Left forelimb (tissue), 1 donor: ENCODE measurements around the gene ZFAND3.
"Not testable (repeated sequence)": the region's sequence is repeated elsewhere in the genome, so short reads cannot be mapped to it uniquely, and the experiment has no call there.

ENCODE experiments used
- DNase-seq: peaks from one replicate; pipeline ENCODE4 v3.0.0-alpha.2; 2018; ENCODE audit warnings: low spot score

The ZFAND3 gene

DNA sequence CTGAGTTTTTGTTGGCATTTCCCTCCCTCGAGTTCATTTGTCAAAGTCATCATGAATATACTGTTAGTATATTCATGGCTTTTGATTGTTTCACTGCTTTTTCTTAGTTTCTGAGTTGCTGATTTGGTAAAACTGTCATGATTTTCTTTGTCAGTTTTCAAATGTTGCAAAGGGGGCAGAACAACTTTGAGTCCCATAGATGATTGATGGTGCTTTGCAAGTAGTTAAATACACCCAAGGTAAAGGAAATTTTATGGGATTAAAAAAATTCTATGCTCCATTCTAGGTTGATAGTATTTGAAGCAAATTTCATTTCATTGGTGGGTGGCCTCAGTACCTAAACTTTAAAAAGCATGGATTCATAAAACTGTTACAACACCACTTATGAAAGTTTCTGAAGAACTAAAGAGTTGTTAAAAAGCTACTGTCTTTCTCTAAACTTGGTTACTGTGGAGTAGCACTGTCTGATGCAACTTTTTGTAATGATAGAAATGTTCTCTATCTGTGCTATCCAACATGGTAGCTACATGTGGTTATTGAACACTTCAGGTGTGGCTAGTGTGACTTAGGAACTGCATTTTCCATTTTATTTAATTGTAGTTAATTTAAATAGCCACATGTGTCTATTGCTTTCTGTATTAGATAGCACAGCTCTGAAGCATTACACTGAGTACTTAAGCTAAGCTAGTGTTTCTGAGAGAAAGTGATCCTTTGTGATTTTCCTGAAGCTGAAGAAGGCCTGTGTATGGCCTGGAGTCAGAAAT lies 153.6 kb downstream of the ZFAND3 start:
- DNase-seq = no peak

DNA sequence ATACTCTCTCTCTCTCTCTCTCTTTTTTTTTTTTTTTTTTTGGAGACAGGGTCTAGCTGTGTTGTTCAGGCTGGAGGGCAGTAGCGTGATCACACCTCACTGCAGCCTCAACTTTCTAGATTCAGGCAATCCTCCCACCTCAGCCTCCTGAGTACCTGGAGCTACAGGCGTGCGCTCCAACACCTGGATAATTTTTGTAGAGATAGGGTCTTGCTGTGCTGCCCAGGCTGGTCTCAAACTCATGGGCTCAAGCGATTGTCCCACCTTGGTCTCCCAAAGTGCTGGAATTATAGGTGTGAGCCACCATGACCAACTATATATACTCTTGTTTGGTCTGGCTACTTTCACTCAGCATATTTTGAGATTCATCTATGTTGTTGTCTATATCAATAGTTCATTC lies 154.9 kb downstream of the ZFAND3 start:
- no peak for DNase-seq

DNA sequence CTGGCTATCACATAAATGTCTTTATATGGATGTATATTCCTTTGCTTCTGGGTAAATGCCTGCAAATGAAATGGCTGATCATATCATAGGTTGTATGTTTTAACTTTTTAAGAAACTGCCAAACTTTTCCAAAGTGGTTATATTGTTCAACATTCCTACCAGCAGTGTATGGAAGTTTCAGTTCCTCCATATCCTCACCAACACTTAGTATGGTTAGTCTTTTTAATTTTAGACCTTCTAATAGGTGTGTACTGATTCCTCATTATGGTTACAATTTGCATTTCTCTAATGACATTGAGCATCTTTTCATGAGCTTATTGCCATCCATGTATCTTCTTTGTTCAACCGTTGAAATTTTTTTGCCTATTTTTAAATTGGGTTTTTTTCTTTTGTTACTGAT lies 155.4 kb downstream of the ZFAND3 start:
- DNase-seq = no peak

DNA sequence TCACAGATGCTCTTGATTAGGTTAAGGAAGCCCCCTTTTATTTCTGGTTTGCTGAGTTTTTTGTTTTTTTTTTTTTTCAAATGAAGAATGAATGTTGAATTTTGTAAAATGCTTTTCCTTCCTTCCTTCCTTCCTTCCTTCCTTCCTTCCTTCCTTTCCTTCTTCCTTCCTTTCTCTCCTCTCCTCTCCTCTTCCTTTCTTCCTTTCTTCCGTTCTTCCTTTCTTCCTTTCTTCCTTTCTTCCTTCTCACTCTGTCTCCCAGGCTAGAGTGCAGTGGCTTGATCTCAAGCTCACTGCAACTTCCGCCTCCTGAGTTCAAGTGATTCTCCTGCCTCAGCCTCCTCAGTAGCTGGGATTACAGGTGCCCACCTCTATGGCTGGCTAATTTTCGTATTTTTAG lies 158.2 kb downstream of the ZFAND3 start:
- no peak for DNase-seq

DNA sequence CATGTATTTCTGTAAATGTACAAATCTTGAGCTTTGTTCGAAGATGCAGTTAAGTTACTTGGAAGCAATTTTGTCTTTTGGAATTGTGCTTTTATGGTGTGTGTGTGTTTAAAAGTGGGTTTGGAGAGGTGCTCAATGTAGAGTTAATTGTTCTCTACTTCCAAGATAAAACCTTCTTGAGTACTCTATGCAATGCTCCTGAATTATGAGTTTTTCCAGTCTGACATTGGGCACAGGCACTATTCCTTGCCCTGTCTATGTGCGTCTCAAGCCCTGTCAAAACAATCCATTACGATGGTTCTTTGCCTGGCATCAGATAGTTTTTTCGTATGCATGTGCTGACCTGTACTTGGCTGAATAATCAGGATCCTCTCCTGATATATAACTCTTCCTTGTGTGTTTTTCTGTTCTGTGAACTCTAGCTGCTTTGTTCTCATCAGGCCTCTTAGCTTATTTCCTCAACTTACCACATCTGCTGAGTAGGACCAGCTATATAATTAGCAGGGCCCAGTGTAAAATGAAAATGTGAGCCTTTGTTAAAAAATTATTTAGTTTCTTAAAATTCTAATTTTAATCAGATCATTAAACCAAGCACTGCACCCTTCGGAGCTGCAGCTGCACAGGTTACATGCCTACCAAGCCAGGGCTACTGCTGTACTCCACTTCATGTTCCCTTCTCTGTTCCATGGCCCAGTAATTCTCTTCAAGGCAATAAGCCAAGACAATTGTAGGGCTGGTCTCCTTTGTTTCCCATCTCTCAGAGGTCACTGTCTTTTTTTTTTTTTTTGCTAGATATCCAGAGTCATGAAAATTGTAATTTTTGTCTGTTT lies 160.1 kb downstream of the ZFAND3 start:
- DNase-seq = no peak

DNA sequence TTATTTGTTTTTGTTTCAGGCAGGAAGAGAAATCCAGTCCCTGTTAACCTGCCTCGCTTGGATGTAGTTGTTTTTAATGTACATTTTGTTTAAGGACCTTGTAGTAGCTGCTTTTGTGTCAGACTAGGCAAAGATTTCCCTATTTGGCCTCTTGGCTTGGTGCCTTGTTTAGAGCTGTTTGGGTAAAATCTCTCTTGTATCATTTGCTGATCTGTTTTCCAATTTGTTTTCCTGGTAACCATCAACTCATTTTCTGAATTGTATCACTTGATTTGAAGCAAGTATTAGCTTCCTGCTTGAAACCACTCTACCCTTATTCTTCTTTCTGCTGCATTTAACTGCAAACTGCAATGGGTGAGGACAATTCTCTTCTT lies 160.7 kb downstream of the ZFAND3 start:
- no peak for DNase-seq

DNA sequence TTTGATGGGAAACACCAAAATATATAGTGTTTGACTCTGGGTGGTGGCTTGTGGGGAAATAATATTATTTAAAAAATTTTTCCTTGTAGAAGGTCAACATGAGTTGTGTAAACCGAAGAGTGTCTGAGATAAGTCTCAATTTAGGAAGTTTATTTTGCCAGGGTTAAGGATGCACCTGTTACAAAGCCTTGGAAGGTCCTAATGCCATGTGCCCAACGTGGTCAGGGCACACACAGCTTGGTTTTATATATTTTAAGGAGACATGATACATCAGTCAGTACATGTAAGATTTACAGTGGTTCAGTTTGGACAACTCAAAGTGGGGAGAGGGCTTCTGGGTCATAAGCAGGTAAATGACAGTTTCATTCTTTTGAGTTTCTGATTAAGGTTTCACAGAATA lies 162.1 kb downstream of the ZFAND3 start:
- no peak for DNase-seq

DNA sequence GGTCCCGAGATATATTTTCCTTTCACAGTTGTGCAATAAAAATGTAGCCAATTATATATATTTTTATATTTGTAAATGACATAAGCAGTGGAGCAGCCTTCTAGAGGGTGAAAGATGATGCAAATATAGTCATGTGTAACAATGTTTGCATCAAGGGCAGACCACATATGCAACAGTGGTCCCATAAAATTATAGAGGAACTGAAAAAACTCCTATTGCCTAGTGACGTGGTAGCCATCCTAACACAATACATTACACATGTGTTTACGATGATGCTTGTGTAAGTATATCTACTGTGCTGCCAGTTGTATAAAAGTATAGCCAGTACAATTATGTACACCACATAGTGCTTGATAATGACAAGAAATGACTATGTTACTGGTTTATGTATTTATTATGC lies 162.8 kb downstream of the ZFAND3 start:
- DNase-seq = no peak

DNA sequence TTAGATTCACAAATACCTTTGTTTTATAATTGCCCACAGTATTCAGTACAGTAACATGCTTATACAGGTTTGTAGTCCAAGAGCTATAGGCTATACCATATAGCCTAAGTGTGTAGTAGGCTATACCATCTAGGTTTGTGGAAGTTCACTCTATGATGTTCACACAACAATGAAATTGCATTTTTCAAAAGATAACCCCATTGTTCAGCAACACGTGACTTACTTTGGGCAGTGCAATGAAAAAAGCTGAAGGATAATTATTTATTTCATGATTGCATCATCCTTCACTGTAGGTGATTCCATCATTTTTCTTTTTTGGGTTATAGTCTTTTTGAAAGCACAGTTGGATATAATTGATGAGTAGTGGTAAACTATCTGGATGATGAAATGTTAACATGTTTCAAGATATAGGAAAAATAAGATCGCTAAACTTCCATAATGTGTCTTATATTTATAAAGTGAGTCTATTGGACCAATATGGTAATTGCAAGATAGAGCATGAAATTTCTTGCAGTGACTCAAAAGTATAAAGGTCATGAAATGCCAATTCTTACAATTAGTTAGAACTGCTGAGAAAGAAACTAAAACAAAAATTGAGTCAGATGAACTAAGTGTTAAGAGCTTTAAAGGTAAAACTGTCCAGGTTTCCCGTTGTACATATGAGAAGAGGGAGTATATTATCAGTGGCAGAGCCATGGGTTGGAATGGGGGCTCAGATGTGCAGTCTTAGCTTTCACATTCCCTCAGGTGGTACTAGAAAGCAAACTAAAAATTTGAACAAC lies 164.4 kb downstream of the ZFAND3 start:
- no peak for DNase-seq

DNA sequence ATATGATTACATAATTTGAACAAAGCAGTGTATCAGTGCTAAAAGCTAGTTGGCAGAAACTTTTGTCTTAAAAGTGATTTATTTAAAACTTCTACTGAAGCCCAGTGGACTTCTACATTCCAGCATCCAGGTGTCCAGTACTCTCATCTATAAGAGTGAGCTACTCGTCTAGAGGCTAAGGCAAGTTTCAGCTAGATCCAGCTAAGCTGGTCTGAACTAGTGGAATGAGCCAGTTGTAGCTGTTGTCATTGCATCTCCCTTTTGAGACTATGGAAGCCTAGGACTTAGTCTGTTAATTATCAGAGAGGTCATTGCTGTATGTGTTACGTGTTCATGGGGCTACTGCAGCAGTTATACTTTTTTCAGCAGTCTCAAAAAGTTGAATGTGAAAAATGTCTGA lies 165.1 kb downstream of the ZFAND3 start:
- no peak for DNase-seq

DNA sequence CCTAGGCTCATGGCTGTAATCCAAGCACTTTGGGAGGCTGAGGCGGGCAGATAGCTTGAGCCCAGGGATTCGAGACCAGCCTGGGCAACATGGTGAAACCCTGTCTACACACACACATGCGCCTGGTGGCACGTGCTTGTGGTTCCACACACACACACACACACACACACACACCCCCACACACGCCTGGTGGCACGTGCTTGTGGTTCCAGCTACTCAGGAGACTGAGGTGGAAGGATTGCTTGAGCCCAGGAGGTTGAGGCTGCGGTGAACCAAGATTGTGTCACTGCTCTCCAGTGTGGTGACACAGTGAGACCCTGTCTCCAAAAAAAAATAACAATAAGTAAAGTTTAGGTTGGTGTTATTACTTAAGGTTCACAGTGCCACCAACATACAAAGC lies 165.8 kb downstream of the ZFAND3 start:
- DNase-seq = no peak

DNA sequence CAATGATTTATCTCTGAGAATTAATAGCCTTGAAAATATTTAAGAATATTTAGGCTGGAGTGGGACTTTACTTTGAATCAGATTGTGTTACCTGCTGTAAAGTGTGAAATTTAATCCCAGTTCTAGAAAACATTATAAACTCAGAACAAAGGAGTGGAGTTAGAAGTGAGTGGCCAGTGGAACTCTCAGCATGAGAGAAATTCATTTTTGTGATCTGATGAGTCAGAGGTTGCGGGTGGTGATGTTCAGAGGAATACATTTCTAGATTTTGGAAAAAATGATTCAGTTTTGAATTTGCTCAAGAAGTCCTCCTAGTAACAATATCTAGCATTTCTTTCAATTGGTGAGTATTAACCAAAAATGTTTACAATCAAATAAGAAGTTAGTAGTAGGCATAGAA lies 167.5 kb downstream of the ZFAND3 start:
- DNase-seq = no peak

DNA sequence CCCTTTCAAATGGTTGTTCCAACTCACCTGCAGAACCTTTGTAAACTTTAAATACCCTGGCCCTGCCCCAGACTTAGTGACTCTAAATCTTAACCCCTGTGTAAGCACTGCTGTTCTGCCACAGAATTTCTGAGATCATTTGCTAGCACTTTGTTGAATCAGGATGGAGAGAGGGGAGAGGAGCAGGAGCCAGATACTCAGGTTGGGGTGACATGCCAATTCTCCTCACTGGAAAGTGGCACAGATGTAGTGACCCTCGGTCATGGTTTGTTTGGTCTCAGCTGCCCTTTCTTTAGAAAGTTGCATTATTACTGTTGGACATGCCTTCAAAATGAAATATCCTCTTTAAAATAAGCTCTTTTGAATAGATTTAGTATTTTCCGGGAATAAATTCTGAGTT lies 168.0 kb downstream of the ZFAND3 start:
- DNase-seq = no peak

DNA sequence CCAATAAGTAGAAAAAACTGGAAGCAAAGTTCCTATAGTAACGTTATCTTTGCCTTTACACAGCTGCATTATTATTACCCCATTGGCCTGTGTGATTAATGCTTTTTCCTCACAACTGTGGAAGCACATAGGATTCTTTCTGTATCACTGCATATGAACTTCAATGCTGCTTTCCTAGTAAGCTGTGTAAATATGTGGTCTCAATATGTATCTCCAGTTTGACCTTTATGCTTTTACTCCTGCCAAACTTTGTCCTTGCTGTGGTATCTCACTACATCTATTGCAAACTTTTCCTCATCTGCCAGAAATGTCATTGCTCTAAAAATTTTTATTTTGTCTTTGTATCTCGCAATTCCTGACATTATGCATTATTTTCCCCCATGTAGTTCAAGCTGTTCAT lies 168.6 kb downstream of the ZFAND3 start:
- DNase-seq = no peak

DNA sequence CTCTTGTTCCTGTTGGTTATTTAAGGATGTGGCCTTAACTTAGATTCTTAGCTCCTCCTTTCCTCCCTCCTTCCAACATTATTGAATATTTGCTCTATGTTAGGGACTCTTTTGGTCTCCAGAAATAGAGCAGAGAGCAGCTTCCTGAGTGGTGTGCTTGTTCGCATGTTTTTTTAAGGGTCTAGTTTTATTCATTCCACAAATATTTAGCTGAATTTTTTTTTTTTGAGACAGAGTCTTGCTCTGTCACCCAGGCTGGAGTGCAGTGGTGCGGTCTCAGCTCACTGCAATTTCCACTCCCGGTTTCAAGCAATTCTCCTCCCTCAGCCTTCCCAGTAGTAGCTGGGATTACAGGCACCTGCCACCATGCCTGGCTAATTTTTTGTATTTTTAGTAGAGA lies 169.2 kb downstream of the ZFAND3 start:
- DNase-seq = no peak

DNA sequence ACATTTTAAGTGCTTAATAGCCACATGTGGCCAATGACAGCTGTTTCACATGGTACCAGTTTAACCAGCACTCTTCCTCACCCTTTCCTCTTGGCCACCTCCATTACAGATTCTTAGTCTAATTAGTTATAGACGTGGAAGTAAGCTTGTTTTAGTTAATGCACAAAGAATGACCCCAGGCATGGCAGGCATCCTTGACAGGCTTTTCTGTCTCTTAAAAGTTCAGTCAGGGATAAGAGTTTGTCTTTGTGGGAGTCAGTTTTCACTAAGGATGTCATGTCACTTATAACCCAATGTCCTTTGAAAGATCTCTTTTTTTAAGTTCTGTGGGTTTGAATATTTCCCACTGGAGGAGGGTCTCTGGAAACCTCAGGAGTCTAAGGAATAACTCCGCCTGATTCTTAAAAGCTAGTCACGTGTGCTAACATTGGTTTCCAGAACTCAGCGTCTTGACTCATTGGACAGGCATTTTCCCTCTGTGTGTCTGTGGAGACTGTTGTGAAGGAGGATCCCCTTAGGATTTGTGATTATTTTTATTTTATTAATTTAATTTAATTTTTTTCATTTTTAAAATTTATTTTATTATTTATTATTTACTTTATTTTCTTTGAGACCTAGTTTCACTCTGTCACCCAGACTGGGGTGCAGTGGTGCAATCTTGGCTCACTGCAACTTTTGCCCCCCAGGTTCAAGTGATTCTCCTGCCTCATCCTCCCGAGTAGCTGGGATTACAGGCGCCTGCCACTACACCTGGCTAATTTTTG lies 171.4 kb downstream of the ZFAND3 start:
- no peak for DNase-seq

DNA sequence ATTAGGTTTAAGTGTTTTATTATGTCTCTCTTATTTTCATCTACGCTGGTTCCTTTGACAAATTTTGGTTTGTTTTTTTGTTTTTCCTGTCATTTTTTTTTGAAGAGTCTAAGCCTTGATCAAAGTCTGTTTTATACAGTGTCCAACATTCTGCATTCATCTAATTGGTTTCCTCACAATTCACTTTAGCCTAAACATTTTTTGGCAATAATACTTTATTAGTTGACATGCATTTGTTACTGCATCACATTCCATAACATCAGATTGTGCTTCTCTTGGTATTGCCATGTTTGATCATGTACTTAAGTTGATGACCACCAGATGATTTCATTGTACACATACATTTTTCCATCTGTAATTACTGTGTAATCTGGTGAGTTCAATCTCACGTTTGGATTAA lies 173.2 kb downstream of the ZFAND3 start:
- no peak for DNase-seq

DNA sequence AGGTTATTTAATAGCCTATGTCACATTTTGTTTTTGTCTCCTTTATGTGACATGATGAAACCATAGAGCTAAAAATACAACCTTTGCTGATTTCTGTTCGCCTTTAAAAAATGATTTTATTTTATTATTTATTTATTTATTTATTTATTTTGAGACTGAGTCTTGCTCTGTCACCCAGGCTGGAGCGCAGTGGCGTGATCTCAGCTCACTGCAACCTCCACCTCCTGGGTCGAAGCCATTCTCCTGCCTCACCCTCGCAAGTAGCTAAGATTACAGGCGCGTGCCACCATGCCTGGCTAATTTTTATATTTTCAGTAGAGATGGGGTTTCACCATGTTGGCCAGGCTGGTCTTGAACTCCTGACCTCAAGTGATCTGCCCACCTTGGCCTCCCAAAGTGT lies 173.7 kb downstream of the ZFAND3 start:
- DNase-seq = not testable (repeated sequence)

DNA sequence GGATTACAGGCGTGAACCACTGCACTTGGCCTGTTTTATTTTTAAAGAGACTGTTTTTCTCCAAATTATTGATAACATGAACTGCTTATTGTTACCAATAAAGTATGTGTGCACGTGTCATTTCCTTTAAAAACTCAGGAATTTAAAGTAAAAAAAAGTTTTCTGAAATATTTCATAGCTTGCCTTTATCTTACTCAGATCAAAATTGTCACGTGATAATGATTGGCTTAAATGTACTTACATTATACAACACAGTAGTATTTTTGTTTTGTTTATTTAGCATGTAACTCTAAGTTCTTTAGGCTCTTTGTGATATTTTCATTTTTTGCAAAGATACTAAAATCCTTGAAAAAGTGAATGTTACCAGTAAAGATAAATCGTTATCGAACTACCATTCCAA lies 174.1 kb downstream of the ZFAND3 start:
- DNase-seq = no peak

DNA sequence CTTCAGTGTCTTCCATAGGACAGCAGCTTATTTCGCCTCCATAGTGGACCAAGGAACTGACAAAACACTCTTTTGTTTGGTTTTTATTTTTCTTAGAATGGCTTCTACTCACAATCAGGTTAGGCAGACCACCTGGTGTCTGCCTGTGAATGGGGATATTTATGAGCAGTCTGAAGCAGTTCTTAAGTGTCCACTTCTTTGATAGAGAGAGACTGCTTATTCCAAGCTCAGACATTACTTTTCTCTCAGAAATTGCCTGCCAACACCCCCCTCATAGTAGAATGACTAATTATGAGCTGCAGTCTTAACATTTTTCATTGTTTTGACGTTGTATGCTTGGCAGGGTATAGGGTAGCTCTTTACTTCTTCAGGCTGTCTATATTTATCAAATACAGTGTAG lies 174.7 kb downstream of the ZFAND3 start:
- no peak for DNase-seq

DNA sequence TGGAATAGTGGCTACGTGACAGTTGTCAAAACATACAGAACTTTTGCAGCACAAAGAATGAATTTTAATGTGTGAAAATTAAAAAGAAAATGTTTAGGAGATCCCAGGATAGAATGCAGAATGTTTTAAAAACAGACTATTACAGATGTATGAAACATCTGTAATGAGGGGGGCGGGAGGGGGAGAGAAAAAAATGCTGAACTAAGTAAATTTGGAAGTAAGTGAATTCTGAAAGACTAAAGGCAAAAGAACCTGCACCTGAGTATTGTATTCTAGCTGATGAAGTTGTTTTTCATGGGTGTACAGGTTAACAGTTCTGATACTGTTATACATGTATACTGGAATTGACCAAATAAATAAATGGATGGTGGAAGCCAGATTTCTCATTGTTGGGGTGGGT lies 178.8 kb downstream of the ZFAND3 start:
- DNase-seq = no peak

DNA sequence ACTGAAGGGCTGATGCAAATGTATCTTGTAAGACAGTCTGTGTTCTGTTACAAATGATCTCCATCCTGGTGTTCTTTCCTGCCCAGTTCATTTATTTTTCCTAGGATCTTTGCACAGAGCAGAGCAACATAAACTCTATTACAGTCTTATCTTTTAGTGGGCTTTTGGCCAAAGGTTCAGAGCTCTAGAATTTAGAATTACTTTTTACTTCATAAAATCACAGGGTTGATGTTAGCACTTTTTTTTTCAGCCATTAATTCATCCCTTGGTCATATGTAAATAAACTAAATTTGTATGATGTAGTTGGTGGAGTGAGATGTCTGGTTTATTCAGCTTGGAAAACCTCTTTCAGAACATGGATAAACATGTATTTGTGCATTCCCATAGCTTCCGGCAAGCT lies 181.9 kb downstream of the ZFAND3 start:
- no peak for DNase-seq
